GM21786 (cell line): ENCODE results near the gene CHTOP.
"Not testable (repeated sequence)": the region's sequence is repeated elsewhere in the genome, so short reads cannot be mapped to it uniquely, and the experiment has no call there.

Source experiments
- ATAC-seq: cut with Tn5 transposase; IDR thresholded peaks from one replicate; pipeline ENCODE4 v1.9.1; 2021; ENCODE audit not compliant: unreplicated experiment

CHTOP gene, protein sequence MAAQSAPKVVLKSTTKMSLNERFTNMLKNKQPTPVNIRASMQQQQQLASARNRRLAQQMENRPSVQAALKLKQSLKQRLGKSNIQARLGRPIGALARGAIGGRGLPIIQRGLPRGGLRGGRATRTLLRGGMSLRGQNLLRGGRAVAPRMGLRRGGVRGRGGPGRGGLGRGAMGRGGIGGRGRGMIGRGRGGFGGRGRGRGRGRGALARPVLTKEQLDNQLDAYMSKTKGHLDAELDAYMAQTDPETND

DNA sequence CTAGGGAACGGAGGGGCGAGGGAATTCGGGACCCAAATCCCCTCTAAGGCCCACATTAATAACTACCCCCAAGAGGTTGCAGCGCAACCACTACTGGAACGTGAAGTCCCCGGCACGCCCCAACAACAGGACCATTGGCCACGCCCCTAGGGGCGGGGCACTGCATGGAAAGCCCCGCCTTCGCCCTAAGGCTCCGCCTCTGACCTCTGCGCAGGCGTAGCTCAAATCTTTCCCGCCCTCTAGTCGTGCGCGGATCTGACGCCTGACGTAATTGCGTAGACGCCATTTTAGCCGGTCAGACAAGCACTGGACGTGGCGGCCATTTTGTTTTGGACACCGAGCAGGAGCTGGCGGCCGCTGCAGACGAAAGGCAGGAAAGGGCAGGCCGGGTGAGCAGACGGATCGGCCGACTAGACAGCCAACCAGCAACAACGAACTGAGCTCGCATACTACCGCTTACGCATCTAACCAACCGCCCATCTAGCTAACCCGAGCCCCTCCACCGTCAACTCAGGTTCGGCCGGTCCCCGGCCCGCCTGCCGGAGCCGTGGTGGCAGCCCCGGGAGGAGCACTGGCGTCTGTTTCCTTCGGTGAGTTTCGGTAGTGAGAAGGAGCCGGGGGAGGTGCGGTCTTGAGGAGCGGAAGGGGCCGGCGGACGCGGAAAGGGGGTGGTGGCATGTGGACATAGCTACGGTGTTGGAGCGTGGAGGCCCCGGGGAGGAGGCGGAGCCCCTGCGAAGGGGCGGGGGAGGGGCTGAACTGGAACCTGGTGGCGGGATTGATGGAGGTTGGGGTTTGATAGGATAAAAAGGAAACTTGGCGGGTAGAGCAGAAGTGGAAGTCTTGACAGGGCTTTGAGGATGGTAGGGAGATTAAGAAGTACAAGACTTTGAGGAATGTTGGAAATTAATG is at the start of gene CHTOP:
Gene CHTOP (plus strand): TSS at position 313 of the 912 bp plus-strand sequence. CDS start 2,523 bp downstream, outside the sequence.
- peak; percentile 91 for ATAC-seq

DNA sequence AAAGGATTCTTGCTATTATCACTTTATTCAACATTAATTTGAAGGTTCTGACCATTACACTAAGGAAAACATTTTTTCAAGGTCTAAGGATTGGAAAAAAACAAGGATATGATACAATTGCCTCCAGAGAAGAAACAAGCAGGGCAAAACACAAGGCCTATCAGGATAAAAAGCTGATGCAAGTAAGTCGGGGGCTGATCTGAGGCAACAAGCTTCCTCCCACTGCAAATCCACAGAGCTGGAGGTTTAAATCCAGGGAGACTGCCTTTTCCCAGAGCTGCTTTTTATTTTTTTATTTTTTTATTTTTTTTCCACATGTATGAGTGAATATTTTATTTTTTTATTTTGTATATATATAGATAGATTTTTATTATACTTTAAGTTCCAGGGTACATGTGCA is 48.9 kb upstream of the CHTOP start:
- no peak for ATAC-seq

DNA sequence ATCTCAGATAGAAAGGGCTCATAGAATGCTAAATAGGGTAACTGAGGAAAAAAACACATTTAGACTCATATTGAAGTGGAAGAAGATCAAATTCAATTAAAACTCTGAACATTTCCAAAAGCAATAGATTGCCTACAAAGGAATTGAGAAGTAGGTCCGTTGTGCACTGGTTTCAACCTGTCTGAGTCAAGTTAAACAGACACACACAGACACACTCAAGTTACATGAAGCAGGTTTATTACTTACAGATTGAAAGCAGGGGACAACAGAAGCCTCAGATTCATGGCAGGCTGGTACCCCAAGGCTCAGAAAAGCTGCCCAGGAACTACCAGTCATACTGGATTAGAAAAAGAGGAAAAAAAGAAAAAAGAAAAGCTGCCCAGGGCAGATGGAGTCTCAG is 47.5 kb upstream of the CHTOP start:
- ATAC-seq, result no peak

DNA sequence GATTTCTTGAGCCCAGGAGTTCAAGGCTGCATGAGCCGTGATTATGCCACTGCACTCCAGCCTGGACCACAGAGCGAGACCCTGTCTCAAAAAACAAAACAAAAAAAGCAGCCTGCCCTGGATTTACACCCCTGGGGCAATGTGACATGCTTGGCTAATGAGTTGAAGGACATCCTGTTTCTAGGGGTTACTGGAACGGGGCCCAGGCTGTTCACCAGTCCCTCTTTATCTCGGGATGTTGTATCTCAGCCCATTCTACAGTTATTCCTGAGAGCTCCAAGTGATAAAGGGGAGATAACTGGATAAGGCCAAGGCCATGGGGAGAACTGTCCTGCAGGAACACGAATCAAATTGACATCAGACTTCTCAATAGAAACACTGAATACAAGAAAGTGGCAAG is 46.6 kb upstream of the CHTOP start:
- ATAC-seq, result no peak

DNA sequence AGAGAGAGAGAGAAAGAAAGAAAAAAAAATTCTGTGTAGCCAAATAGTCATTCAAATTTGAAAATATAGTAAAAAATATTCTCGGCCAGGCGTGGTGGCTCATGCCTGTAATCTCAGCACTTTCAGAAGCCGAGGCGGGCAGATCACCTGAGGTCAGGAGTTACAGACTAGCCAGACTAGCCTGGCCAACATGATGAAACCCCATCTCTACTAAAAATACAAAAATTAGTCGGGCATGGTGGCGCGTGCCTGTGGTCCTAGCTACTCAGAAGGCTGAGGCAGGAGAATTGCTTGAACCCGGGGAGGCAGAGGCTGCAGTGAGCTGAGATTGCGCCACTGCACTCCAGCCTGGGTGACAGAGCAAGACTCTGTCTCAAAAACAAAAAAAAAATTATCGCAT is 45.8 kb upstream of the CHTOP start:
- ATAC-seq, result not testable (repeated sequence)

DNA sequence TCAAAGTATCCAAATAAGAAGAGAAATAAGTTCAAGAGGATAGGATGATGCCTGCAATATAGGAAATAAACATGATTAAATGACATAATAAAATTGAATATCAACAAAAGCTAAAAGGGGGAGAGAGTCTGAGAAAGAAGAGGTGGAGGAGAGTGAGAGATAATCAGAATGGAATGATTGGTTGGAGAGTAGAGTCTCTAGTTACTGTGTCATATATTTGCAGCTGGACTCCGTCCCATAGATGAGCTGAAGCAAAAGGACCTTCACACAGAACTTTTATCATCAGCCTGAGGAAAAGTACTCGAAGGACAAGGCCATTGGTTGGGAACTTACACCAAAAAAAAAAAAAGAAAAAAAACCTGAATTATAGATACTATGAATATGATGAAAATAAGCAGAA is 45.4 kb upstream of the CHTOP start:
- ATAC-seq, result no peak

DNA sequence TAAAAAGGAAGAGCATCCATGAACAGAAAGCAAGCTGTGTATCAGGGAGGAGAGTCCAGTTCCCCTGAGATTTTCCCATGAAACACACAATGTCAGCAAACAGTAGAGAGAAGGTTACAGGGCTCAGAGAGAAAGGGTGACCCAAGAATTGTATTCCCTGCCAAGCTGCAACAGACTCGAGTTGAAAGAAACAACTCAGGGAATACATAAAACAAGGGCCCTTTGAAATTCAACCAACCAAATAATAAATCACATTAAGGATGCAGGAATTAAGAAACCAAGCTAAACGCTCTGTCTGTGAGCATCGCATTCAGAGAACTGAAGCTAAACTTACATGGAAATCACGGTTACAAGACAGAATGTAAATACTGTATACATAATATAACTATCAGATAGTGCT is 41.1 kb upstream of the CHTOP start:
- ATAC-seq, result no peak

DNA sequence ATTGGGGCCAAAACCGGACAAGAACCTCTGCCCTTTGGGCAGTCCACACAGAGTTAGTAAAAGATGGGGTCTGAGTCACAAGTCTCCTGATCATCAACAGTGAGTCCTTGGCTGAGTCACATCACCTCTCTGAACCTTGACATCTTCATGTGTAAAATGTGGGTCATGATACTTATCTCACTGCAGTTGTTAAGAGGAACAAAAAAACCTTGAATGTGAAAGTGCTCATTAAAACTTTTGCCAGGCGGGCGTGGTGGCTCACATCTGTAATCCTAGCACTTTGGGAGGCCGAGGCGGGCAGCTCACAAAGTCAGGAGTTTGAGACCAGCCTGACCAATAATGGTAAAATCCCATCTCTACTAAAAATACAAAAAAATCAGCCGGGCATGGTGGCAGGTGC is 36.7 kb upstream of the CHTOP start:
- ATAC-seq, result no peak

DNA sequence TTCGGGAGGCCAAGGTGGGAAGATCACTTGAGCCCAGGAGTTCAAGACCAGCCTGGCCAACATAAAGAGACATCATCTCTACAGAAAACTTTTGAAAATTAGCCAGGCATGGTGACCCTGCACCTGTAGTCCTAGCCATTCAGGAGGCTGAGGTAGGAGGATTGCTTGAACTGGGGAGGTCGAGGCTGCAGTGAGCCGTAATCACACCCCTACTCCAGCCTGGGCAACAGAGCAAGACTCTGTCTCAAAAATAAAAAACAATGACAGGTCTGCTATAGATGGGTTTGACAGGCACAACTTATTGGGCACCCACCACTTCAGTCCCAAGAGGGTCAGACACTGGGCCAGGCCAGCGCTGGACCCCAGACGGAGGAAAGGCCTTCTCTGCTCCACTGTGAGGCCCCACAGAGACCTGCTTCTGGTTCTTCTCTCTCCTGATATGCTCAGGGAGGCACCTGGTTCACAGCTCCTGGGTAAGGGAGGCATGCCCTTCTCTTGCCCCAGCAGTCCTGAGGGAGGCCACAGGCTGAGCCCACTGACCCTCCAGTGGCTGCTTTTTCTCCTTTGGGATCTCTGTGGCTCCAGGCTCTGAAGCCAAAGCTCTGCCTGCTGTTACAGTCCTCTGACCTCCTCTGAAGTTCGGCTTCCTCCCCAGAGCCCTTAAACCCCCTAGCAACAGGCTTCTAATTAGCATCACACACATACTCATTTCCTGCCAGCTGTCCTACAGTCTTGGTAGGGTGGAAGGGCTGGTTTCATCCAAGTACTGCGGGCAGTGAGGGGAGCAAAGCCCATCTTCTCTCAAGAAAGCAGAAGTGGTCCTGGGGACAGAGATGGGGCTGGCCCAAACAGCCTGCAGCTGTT is 35.3 kb upstream of the CHTOP start:
- peak; percentile 99 for ATAC-seq

DNA sequence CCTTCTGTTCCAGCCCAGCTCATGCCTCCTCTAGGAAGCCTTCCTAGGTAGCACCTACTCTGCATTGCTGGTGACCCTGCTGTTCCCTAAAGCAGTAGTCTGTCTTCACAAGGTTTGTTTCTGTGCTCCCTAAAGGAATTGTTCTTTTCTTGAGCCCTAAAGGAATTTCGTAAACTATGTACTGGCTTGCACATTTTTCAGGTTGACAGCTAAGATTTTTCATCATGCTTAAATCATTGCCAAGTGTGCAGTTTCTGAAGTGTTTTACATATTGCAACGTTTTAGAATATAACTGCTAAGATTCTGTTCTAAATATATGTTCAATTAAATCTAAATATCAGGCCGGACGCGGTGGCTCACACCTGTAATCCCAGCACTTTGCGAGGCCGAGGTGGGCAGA is 34.0 kb upstream of the CHTOP start:
- ATAC-seq, result no peak

DNA sequence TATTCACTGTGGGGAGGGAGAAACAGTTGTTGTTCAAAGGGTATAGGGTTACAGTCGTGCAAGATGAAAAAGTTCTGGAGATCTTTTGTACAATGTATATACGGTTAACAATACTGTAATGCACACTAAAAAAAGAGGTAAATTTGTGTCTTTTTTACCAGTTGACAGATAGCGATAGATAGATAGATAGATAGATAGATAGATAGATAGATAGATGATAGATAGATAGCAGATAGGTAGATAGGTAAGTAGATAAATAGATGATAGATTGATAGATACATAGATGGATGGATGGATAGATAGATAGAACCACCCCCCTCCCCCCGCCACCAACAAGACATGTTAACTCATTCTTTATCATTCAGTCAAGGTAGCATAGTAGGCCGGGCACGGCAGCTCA is 31.1 kb upstream of the CHTOP start:
- no peak for ATAC-seq

DNA sequence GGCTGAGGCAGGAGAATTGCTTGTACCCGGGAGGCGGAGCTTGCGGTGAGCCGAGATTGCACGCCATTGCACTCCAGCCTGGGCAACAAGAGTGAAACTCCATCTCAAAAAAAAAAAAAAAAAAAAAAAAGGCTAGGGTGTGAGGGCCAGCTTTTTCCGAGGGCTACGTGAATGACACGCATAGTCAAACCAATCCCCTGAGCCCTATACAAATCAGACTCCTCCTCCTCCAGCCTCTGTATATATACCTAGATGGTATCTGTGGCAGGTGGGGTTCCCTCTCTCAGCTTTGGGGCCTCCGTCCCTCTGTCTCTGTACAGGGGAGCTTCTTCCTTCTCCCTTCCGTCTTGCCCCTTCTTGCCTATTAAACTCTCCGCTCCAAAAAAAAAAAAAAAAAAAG is 27.7 kb upstream of the CHTOP start:
- ATAC-seq, result no peak

DNA sequence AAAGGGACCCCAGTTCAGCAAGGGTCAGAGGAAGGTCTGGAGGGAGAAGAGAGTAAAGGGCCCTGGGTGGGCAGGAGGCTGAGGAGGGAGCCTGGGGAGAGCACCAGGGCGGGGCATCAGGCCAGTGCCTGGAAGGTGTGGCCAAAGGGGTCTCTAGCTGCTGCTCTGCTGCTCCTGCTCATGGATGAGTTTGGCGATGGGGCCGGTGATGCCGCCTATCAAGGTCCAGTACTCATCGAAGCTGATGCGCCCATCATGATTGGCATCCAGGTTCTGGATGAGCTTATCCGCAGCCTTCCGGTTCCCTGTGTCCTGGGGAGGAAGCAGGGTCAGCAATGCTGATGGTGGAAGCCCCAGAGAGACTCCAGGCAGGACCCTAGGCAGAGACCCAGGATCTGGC is 26.5 kb upstream of the CHTOP start:
- no peak for ATAC-seq

DNA sequence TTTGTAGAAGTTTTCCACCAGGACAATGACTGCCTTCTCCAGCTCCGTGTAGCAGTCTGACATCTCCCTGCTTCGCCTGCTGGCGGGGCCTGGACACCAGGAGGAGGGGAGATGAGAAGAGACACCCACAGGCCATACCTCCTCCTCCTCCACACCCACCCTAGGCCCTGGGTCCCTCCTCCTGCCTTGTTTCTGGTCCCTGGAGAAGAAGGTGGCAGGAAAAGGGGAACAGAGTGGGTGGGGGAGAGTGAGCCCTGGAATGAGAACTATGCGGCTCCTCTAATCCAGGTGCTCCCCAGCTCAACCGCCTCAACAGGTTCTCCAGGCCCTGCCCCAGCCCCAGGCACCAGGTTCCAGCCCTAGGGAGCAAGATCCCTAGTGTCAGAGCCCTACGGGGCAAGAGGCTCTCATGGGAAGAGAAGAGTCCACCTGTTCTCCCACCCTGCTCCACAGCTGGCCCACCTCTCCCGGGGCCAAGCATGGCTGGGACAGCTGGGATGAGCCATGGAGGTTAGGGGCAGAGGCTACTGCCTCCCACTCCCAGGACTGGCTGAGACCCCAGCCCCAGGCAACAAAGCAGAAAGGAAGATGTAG is 25.7 kb upstream of the CHTOP start:
- no peak for ATAC-seq

DNA sequence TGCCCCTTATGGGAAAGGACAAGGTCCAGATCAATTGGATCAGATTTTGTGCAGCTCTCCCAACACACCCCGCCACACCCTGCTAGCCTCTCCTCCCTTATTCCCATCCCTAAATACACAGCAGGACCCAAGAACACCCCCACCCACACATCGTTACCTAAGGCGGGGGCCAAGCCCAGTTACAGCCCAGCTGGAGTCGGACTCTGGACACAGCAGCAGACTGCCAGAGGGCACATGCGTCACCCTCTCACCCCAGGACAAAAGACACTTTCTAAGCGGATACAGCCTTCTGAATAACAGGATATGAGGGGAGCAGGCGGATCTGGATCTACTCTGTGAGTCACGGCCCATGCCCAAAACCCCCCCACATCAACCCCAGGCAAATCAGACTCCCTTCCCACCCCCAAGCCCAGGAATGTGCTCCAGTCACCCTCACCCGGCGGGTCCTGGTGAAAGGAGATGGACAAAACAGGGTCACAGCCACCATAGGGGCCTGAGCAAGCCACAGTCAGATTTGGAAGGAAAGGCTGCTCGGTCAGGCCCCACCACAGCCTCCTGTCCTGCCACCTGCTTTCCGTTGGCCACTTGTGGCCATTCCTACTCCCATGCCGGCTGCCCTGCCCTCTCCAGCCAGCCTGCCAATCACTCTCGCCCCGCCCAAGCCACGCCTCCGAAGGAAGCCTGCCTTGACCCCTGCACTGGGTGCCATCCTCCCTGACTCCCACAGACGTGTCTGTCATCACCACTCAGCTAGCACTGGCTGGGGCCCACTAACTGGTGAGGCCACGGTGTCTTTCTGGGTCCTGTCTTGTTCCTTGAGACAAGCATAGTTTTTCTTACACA is 24.9 kb upstream of the CHTOP start:
- no peak for ATAC-seq

DNA sequence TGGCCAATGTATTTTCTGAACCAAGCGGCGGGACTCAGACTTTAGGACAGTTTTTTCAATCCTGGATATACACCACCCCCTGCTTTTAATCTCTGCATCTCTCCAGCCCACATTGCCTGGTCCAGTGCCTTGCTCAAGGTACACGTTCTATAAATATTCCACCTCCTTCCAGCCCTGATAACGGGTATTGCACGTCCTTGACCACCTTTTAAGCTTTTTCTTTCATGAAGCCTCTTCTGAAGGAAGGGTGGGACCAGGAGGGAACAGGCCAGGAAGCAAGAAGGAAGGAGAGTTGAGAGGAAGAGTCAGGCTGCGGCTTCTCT is 24.3 kb upstream of the CHTOP start:
- ATAC-seq, result no peak

DNA sequence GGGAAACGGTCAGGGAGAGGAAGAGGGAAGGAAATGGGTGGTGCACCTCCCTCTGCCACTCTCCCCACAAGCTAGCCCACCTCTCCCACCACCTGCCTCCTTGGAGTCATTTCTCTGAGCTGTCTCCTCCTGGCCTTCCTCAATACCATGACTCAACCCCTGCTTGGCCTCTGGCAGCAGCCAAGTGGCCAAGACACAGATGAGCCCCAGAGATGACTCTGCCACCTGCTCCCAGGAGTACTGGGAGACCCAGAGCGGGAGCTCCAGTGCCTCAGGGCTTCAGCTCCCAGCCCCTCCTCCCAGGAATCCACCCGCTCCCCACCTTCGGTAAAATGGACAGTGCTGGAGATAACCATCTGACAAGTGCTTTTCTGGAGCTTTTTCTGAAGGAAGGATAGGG is 23.5 kb upstream of the CHTOP start:
- no peak for ATAC-seq

DNA sequence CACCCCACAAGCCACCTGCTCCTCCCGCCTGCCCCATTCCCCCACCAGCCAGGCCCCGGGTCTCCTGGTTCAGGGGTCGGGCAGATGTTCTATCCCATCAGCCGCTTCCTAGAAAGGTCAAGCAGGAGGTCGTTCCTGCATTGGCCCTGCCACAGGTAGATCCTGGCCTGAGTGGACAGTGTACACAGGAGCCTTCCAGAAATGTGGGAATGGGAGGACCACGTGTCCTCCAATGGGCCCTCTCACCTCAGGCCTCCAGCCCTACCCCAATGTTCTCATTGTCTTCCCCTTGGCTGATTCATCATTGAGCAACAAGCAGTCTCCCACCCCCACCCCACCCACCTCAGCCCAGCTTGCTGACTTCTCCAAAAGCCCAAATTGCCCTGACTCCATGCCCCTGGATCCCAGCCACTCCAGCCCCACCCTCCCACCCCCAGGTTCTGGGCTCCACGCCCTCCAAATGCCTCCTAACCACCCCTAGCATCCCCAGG is 23.0 kb upstream of the CHTOP start:
- ATAC-seq, result no peak

DNA sequence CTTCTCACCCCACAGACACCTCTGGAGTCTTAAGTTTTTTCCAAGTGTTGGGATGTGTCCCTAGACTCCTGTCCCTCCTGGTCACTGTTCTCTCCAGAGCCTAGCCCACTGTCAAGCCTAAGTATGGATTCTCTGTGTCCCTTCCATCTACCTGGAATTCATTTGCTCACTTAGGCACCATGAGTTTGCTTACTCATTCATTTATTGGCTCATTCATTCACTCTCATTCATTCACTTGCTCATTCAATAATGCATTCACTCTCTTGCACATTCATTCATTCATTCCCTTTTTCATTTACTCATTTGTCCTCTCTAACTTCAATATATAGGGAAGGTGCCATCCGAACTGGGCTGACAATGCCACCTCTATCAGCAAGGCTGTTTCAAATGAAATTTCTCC is 22.5 kb upstream of the CHTOP start:
- ATAC-seq, result no peak

DNA sequence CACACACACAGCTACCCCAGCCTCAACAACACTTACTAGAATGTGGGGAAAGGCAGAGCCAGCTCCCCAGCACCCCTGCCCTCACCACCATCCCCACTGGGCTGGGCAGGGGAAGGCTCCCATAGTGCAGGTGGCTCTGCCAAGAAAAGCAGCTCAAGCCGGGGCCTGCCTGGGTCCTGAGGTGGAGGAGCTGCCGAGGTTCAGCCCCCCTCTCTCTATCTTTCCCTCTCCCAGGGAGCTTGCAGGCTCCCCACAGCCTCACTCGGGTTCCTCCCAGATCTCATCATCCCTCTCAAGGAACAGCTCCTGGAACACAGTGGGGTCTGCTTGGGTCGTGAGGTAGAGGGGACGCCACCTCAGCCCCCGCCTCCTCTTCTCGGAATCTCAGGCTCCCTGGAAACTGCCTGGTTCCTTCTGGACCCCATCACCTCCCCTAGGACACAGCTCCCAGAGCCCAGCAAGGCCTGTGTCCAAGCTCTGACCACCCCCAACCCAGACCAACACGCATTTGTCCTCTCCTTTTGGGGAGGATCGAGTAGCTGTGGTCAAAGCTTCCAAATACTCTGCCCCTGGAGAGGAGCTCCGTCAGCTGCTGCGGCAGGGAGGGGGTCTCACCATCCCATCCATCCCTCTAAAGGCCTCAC is 21.6 kb upstream of the CHTOP start:
- ATAC-seq, result no peak
